H1 (cell line): Measurements from ENCODE around the gene CD63. TPM values are rescaled to one million over a fixed set of nuclear protein-coding genes. Genes with fewer than 3 reads are reported as not detected.

Source experiments
- CTCF ChIA-PET: fragments of 300-600 bp; sonication (Branson Sonifier 250); formaldehyde crosslinking; loops from one replicate; lab custom pipeline; 2021; ENCODE audit not compliant: partially characterized antibody; lab: Charles Lee
- POLR2A ChIA-PET: fragments of 300-600 bp; sonication (Branson Sonifier 250); formaldehyde crosslinking; loops from one replicate; lab custom pipeline; 2021; ENCODE audit warnings: inconsistent platforms; ENCODE audit not compliant: partially characterized antibody; lab: Charles Lee
- DNase-seq, 2 experiments: peaks; one replicate each; pipeline versions ENCODE4 v3.0.0 to v3.0.0-alpha.2; 2010 to 2022; ENCODE audit warnings: low spot score in 2 of 2, low read depth in 1 of 2, mixed read lengths in 1 of 2
- FAIRE-seq: peaks from 2 replicates; lab custom pipeline; 2011; peaks lifted over from hg19 to GRCh38; lab: Jason Lieb, UNC
- H2AFZ ChIP-seq: 2 replicates; pipeline ENCODE4 v1.8.1; 2012; ENCODE audit warnings: low read length, inconsistent platforms
- H2AK5ac ChIP-seq: 2 replicates; pipeline ENCODE4 v1.6.1; 2013; ENCODE audit warnings: low read depth, low read length
- H2BK120ac ChIP-seq: replicated peaks from 2 replicates; pipeline ENCODE3; 2013; ENCODE audit warnings: low read depth, low read length, inconsistent platforms
- H2BK12ac ChIP-seq: 2 replicates; pipeline ENCODE4 v1.6.1; 2013; ENCODE audit warnings: low read depth, low read length
- H2BK15ac ChIP-seq: 2 replicates; pipeline ENCODE4 v1.6.1; 2013; ENCODE audit warnings: low read length
- H2BK20ac ChIP-seq: 2 replicates; pipeline ENCODE4 v1.6.1; 2013; ENCODE audit warnings: low read length
- H2BK5ac ChIP-seq: 2 replicates; pipeline ENCODE4 v1.6.1; 2013; ENCODE audit warnings: low read depth, low read length
- H3K14ac ChIP-seq: 2 replicates; pipeline ENCODE4 v1.6.1; 2013; ENCODE audit warnings: inconsistent platforms; ENCODE audit not compliant: insufficient read length
- H3K18ac ChIP-seq: 2 replicates; pipeline ENCODE4 v1.6.1; 2013; ENCODE audit warnings: low read length; ENCODE audit errors: extremely low read depth
- H3K23ac ChIP-seq: 2 replicates; pipeline ENCODE4 v1.6.1; 2013; ENCODE audit warnings: inconsistent platforms; ENCODE audit not compliant: insufficient read length
- H3K23me2 ChIP-seq: 2 replicates; pipeline ENCODE4 v1.6.1; 2013; ENCODE audit warnings: low read depth, low read length
- H3K27ac ChIP-seq: 2 replicates; pipeline ENCODE4 v1.6.1; 2011; ENCODE audit warnings: low read depth, low read length, inconsistent platforms
- H3K27me3 ChIP-seq, 4 experiments: replicated peaks in 1 of 4; 1 replicate in 1 of 4; 2 replicates in 3 of 4; pipeline versions ENCODE4 v1.6.1 to v1.8.1; 2011 to 2013; ENCODE audit warnings: low read length in 3 of 4, mild to moderate bottlenecking in 3 of 4, inconsistent platforms in 2 of 4, mixed read lengths in 2 of 4, moderate library complexity in 1 of 4; ENCODE audit not compliant: control insufficient read depth in 3 of 4, insufficient read depth in 3 of 4; ENCODE audit errors: extremely low read depth in 1 of 4
- H3K36me3 ChIP-seq, 4 experiments: 2 replicates each; pipeline versions ENCODE4 v1.6.1 to v1.8.1; 2011 to 2013; ENCODE audit warnings: mild to moderate bottlenecking in 4 of 4, low read length in 3 of 4, moderate library complexity in 2 of 4, control low read depth in 1 of 4, inconsistent platforms in 1 of 4; ENCODE audit not compliant: insufficient read depth in 4 of 4, control insufficient read depth in 2 of 4
- H3K4ac ChIP-seq: replicated peaks from 2 replicates; pipeline ENCODE3; 2013; ENCODE audit warnings: low read length, low read depth, mixed read lengths, inconsistent platforms; ENCODE audit not compliant: insufficient read length
- H3K4me1 ChIP-seq, 4 experiments: replicated peaks in 1 of 4; 1 replicate in 1 of 4; 2 replicates in 3 of 4; pipeline versions ENCODE4 v1.6.1 to v1.8.1; 2011 to 2013; ENCODE audit warnings: low read length in 3 of 4, inconsistent platforms in 2 of 4, mixed read lengths in 1 of 4; ENCODE audit not compliant: insufficient read depth in 4 of 4, control insufficient read depth in 3 of 4
- H3K4me2 ChIP-seq, 2 experiments: 2 replicates each; pipeline versions ENCODE4 v1.6.1 to v1.8.1; 2011 to 2013; ENCODE audit warnings: low read depth in 2 of 2, low read length in 2 of 2, control low read depth in 1 of 2, inconsistent platforms in 1 of 2, mild to moderate bottlenecking in 1 of 2; ENCODE audit not compliant: insufficient read depth in 1 of 2
- H3K4me3 ChIP-seq, 4 experiments: fragments of 200-600, 300-600 bp in 1 of 4; sonication (generic), shearing (Covaris generic), sonication (Bioruptor Twin) in 1 of 4; 2 replicates each; pipeline versions ENCODE4 v1.5.1 to v1.8.1; 2011 to 2016; ENCODE audit warnings: low read length in 4 of 4, low read depth in 3 of 4, control low read depth in 2 of 4, inconsistent platforms in 2 of 4, mild to moderate bottlenecking in 2 of 4, mixed read lengths in 1 of 4, moderate library complexity in 1 of 4; ENCODE audit not compliant: insufficient read depth in 2 of 4; ENCODE audit errors: extremely low read depth in 1 of 4
- H3K56ac ChIP-seq: replicated peaks from 2 replicates; pipeline ENCODE3; 2013; ENCODE audit warnings: low read depth, mild to moderate bottlenecking, mixed read lengths, low read length, inconsistent platforms; ENCODE audit not compliant: insufficient read length
- H3K79me1 ChIP-seq: 2 replicates; pipeline ENCODE4 v1.6.1; 2013; ENCODE audit warnings: low read depth, low read length, control low read depth
- H3K79me2 ChIP-seq, 2 experiments: 2 replicates each; pipeline versions ENCODE4 v1.6.1 to v1.8.1; 2012 to 2013; ENCODE audit warnings: low read length in 2 of 2, mild to moderate bottlenecking in 2 of 2, inconsistent platforms in 1 of 2; ENCODE audit not compliant: insufficient read depth in 2 of 2, control insufficient read depth in 1 of 2
- H3K9ac ChIP-seq, 4 experiments: replicated peaks in 1 of 4; 1 replicate in 1 of 4; 2 replicates in 3 of 4; pipeline versions ENCODE4 v1.6.1 to v1.8.1; 2011 to 2013; ENCODE audit warnings: low read depth in 3 of 4, low read length in 3 of 4, control low read depth in 2 of 4, mild to moderate bottlenecking in 2 of 4, moderate library complexity in 2 of 4, inconsistent platforms in 1 of 4; ENCODE audit errors: extremely low read depth in 1 of 4
- H3K9me3 ChIP-seq, 2 experiments: 2 replicates each; pipeline versions ENCODE4 v1.6.1 to v1.8.1; 2012 to 2013; ENCODE audit warnings: mild to moderate bottlenecking in 2 of 2, moderate library complexity in 2 of 2, control low read depth in 1 of 2, inconsistent platforms in 1 of 2, low read depth in 1 of 2, low read length in 1 of 2, mixed read lengths in 1 of 2; ENCODE audit not compliant: insufficient read depth in 2 of 2
- H4K20me1 ChIP-seq, 2 experiments: replicated peaks in 1 of 2; 2 replicates each; pipeline versions ENCODE3 to v1.8.1; 2011 to 2013; ENCODE audit warnings: inconsistent platforms in 2 of 2, low read length in 2 of 2, mild to moderate bottlenecking in 1 of 2; ENCODE audit not compliant: insufficient read depth in 2 of 2, control insufficient read depth in 1 of 2
- H4K5ac ChIP-seq: 2 replicates; pipeline ENCODE4 v1.6.1; 2013; ENCODE audit warnings: low read length, low read depth, mixed read lengths, inconsistent platforms; ENCODE audit not compliant: insufficient read length
- H4K8ac ChIP-seq: 2 replicates; pipeline ENCODE4 v1.8.0; 2013; ENCODE audit warnings: mild to moderate bottlenecking, moderate library complexity, low read length, inconsistent platforms; ENCODE audit not compliant: insufficient read depth; ENCODE audit errors: extremely low read depth
- H4K91ac ChIP-seq: replicated peaks from 2 replicates; pipeline ENCODE3; 2013; ENCODE audit warnings: low read length, mixed read lengths, inconsistent platforms; ENCODE audit not compliant: insufficient read length
- BACH1 ChIP-seq: IDR thresholded peaks from 2 replicates; pipeline ENCODE4 v1.6.1; 2012; ENCODE audit warnings: low read length, improper control_type of control experiment
- FOSL1 ChIP-seq: IDR thresholded peaks from 2 replicates; pipeline ENCODE4 v1.6.1; 2011; ENCODE audit warnings: mild to moderate bottlenecking, low read depth, low read length, moderate library complexity; ENCODE audit not compliant: insufficient read depth
- GABPA ChIP-seq: IDR thresholded peaks from 2 replicates; pipeline ENCODE4 v1.6.1; 2011; ENCODE audit warnings: mild to moderate bottlenecking, low read length, moderate library complexity, borderline replicate concordance; ENCODE audit not compliant: insufficient read depth
- PHF8 ChIP-seq: fragments of 200-600 bp; sonication (generic); conservative IDR thresholded peaks from 2 replicates; pipeline ENCODE4 v1.7.1; 2012; ENCODE audit warnings: low read depth, mild to moderate bottlenecking, inconsistent platforms, low read length, moderate library complexity
- POLR2A ChIP-seq, 2 experiments: IDR thresholded peaks; 1 replicate in 1 of 2; 2 replicates in 1 of 2; pipeline ENCODE4 v1.6.1; 2011; ENCODE audit warnings: low read depth in 2 of 2, low read length in 2 of 2, mild to moderate bottlenecking in 2 of 2; ENCODE audit errors: control extremely low read depth in 1 of 2
- POU5F1 ChIP-seq: IDR thresholded peaks from 2 replicates; pipeline ENCODE4 v1.6.1; 2011; ENCODE audit warnings: low read depth, mild to moderate bottlenecking, low read length, moderate library complexity
- RXRA ChIP-seq: IDR thresholded peaks from 2 replicates; pipeline ENCODE4 v1.6.1; 2011; ENCODE audit warnings: low read depth, mild to moderate bottlenecking, low read length, moderate library complexity; ENCODE audit not compliant: insufficient read depth
- SP4 ChIP-seq: IDR thresholded peaks from 2 replicates; pipeline ENCODE4 v1.6.1; 2012; ENCODE audit warnings: low read length, inconsistent platforms
- SUZ12 ChIP-seq: fragments of 200-600 bp; sonication (generic); IDR thresholded peaks from 2 replicates; pipeline ENCODE4 v1.6.1; 2012; ENCODE audit warnings: mild to moderate bottlenecking, inconsistent platforms, low read length, moderate library complexity, mixed read lengths
- TEAD4 ChIP-seq: IDR thresholded peaks from 2 replicates; pipeline ENCODE4 v1.6.1; 2012; ENCODE audit warnings: low read depth, low read length, inconsistent platforms, mixed read lengths
- WGBS, 2 experiments: shearing (Covaris generic) in 1 of 2; methylation state at CpG; one replicate each; pipeline versions ENCODE4 v1.1.6 to v1.1.7; 2013 to 2015; ENCODE audit warnings: low lambda C conversion rate in 2 of 2, mixed read lengths in 2 of 2, inconsistent platforms in 1 of 2, low coverage in 1 of 2, missing lambda C conversion rate in 1 of 2; ENCODE audit not compliant: insufficient replicate concordance in 2 of 2, insufficient coverage in 1 of 2, insufficient read length in 1 of 2; ENCODE audit errors: extremely low coverage in 1 of 2, missing lambda C conversion rate in 1 of 2; 5-methylcytosine and 5-hydroxymethylcytosine counted together
- polyA plus RNA-seq, 7 experiments: library from polyadenylated mRNA; depleted of rRNA in 3 of 7; stranded (reverse) in 5 of 7; unstranded in 2 of 7; fragments of >200 nt in 5 of 7; fragments of 200-250 nt in 2 of 7; gene quantifications; 1 replicate in 5 of 7; 2 replicates in 1 of 7; 4 replicates in 1 of 7; pipeline versions ENCODE4 v1.2.1 to v1.2.3, GENCODE V29; 2011 to 2013; ENCODE audit warnings: missing spikeins in 2 of 7, mixed read lengths in 2 of 7
- total RNA-seq: library from RNA; stranded (reverse); fragmentation: NEBNext Ultra II Directional; extraction: Animal tissue kit (Norgen Biotek cat#: 25700); gene quantifications from 2 replicates; pipeline ENCODE4 v1.2.1, GENCODE V29; 2021

CD63 gene
- total and polyA plus RNA-seq, 2 of the 8 experiments (the other 6 are each of a cell fraction or from before 2014, with no cell fraction given) = 440 to 526 TPM

DNA sequence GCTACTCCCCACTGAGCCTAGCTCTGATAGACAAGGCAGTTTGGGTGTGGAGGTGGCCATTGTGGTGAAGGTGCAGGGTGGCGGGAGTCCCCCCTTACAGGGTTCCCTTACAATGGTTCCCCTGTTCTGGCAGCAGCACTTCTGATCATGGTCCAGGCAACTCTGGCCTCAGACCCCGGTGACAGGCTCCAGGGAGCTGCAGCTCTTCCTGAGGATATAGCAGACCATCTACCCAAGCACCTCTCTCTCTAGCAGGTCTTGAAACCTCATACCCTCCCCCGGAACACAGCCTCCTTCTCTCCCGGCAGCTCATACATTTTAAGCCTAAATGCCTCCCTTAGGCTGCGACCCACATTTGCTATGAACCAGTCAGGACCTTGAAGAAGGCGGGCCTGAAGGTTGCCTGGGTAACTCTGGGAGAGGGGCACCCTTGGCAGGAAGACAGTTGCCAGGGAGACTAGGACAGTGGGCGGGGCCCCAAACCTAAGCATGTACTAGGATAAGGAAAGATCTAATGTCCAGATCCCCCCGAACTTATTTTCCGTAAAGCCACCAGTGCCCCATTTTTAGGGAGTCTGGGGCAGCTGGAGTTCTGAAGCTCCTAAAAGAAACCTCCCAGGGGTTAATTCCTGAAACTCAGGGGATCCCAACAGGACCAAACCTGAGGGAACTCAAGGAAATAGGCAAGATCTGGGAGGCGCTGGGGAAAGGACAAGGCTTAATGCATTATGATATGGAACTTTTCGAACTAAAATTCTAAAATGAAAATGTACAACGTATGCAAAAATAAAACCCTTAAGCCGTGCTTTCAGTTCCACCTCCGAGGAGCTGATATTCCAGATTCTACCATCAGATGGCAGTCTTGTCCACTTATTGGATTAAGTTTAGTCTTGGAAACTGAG is 9.6 kb upstream of the CD63 start:
- Histone ChIP-seq H2AK5ac (no peak overlapping the region), H3K27ac (peak overlapping the region; percentile 46; the same call in 1 of the 2 replicates), H2BK120ac (no peak overlapping the region), H4K91ac (no peak overlapping the region), H3K27me3 (no peaks in the 10 kb centered on the region), H3K79me2 (no peaks in the 10 kb centered on the region; a peak in 1 of 4 replicates), H3K9ac (peak overlapping the region in 3 of 4 experiments; percentile 29 to 38 (median 33); a peak in 6 of 7 replicates), H3K56ac (peak overlapping the region; percentile 48), H2BK20ac (no peak overlapping the region), H4K20me1 (no peaks in the 10 kb centered on the region), H3K14ac (no peak overlapping the region), H3K4me1 (peaks cover 2 to 23% (median 10%) of the 10 kb centered on the region in 4 experiments; a peak in 6 of 7 replicates), H4K8ac (no peak overlapping the region), H3K4me3 (peak overlapping the region; percentile 45 to 65 (median 56)), H2BK12ac (no peak overlapping the region), H3K23ac (no peak overlapping the region), H2AFZ (peak overlapping the region; percentile 88), H2BK15ac (no peak overlapping the region), H3K23me2 (peaks cover 8% of the 10 kb centered on the region), H3K79me1 (no peaks in the 10 kb centered on the region), H3K9me3 (no peaks in the 10 kb centered on the region), H3K36me3 (no peaks in the 10 kb centered on the region), H3K4me2 (peak overlapping the region; percentile 77 to 86), H3K4ac (no peak overlapping the region), H4K5ac (peak overlapping the region; percentile 25), H2BK5ac (peak overlapping the region; percentile 84), H3K18ac (peak overlapping the region; percentile 68)
- ChIA-PET POLR2A (interaction anchor here (0.6 to 34.1 kb wide), 22 partner anchors 9 to 341 kb away, joined by 3 to 809 read pairs (median 4); partner anchors contain the start of genes BLOC1S1, CD63, DGKA and DNAJC14), CTCF (interaction anchor here (0.6 to 11.1 kb wide), 60 partner anchors 9 to 1847 kb away, joined by 3 to 229 read pairs (median 5); partner anchors contain the start of genes BLOC1S1, CD63, DNAJC14 and ITGA7)
- peak; percentile 69 for FAIRE-seq
- peak in 1 of 2 experiments; percentile 88 for DNase-seq
- 2% methylated on average over 14 of the region's 14 CpGs; no CpG with 5 or more reads in 1 of the 2 experiments for WGBS, 2 experiments
- TF ChIP-seq POLR2A (IDR thresholded peaks at IDR 0.05; ENCODE audit: control extremely low read depth in 1 of 2, low read depth in 2 of 2, low read length in 2 of 2) (peak in 1 of 2 experiments; percentile 61; a peak in 2 of 3 replicates), FOSL1 (no peak), GABPA (no peak), RXRA (no peak), TEAD4 (no peak), BACH1 (no peak), SUZ12 (no peak), POU5F1 (no peak), SP4 (peak; percentile 50; the same call in 1 of the 2 replicates), PHF8 (0 out of 2 replicates have a peak, but pooled peaks have one; percentile 24)
